ENCODE results near the gene IFT57. TPM values are rescaled to one million over a fixed set of nuclear protein-coding genes. Genes with fewer than 3 reads are reported as not detected.

IFT57 gene
- total RNA-seq, 1 experiment from 2014 or later, result 17.6 TPM

GRCh38 chr3:108133048-108133369, 89.2 kb downstream of the IFT57 start:
- Mint-ChIP-seq H3K9me3 (ENCODE audit: unreplicated experiment) (no peaks in the 10 kb centered on the region), H3K36me3 (ENCODE audit: insufficient read depth, unreplicated experiment) (no peaks in the 10 kb centered on the region), H3K4me1 (ENCODE audit: low read depth, unreplicated experiment) (no peaks in the 10 kb centered on the region), H3K27me3 (ENCODE audit: insufficient read depth, unreplicated experiment) (peaks cover 4% of the 10 kb centered on the region), H3K4me3 (ENCODE audit: unreplicated experiment) (no peak overlapping the region), H3K27ac (ENCODE audit: unreplicated experiment) (no peak overlapping the region)
- Histone ChIP-seq H3K9me3 (no peaks in the 10 kb centered on the region), H3K27me3 (replicated peaks; ENCODE audit: control insufficient read depth, insufficient read depth, low read length) (no peaks in the 10 kb centered on the region), H3K4me1 (0 out of 2 replicates have a peak, but pooled peaks cover 3% of the 10 kb centered on the region), H3K4me3 (ENCODE audit: low read depth, low read length) (no peak overlapping the region), H3K36me3 (ENCODE audit: control insufficient read depth, insufficient read depth, low read length) (no peaks in the 10 kb centered on the region)
- no peak for DNase-seq
- CTCF ChIA-PET, result no interaction called here
- no TSS peak for BruUV-seq (replicated peaks)
- POLR2A ChIA-PET, result no interaction called here
- TF ChIP-seq CTCF (IDR thresholded peaks at IDR 0.05; ENCODE audit: insufficient read depth in 1 of 2, low read depth in 1 of 2, low read length in 1 of 2, severe bottlenecking in 1 of 2, unreplicated experiment in 1 of 2), result no peak
- intact Hi-C loops (cut with micrococcal nuclease; ENCODE audit: unreplicated experiment), result no loop called here

GRCh38 chr3:108131475-108132134, 90.6 kb downstream of the IFT57 start:
- Histone ChIP-seq H3K36me3 (ENCODE audit: control insufficient read depth, insufficient read depth, low read length) (no peaks in the 10 kb centered on the region), H3K9me3 (no peaks in the 10 kb centered on the region), H3K4me3 (ENCODE audit: low read depth, low read length) (no peak overlapping the region), H3K4me1 (no peaks in the 10 kb centered on the region), H3K27me3 (replicated peaks; ENCODE audit: control insufficient read depth, insufficient read depth, low read length) (no peaks in the 10 kb centered on the region)
- BruUV-seq (replicated peaks), result no TSS peak
- Mint-ChIP-seq H3K9me3 (ENCODE audit: unreplicated experiment) (no peaks in the 10 kb centered on the region), H3K36me3 (ENCODE audit: insufficient read depth, unreplicated experiment) (no peaks in the 10 kb centered on the region), H3K27ac (ENCODE audit: unreplicated experiment) (no peak overlapping the region), H3K27me3 (ENCODE audit: insufficient read depth, unreplicated experiment) (peaks cover 4% of the 10 kb centered on the region), H3K4me3 (ENCODE audit: unreplicated experiment) (no peak overlapping the region), H3K4me1 (ENCODE audit: low read depth, unreplicated experiment) (no peaks in the 10 kb centered on the region)
- DNase-seq, result no peak
- intact Hi-C loops (cut with micrococcal nuclease; ENCODE audit: unreplicated experiment), result no loop called here
- POLR2A ChIA-PET, result no interaction called here
- CTCF ChIA-PET, result no interaction called here
- TF ChIP-seq CTCF (IDR thresholded peaks at IDR 0.05; ENCODE audit: insufficient read depth in 1 of 2, low read depth in 1 of 2, low read length in 1 of 2, severe bottlenecking in 1 of 2, unreplicated experiment in 1 of 2), result no peak

GRCh38 chr3:108130701-108131474, 91.3 kb downstream of the IFT57 start:
- H3K27ac Mint-ChIP-seq (ENCODE audit: unreplicated experiment), result no peak overlapping the region
- CTCF ChIA-PET, result no interaction called here
- no peak for DNase-seq
- no peaks in the 10 kb centered on the region for H3K9me3 Mint-ChIP-seq (ENCODE audit: unreplicated experiment)
- no peak overlapping the region for H3K4me3 Mint-ChIP-seq (ENCODE audit: unreplicated experiment)
- Histone ChIP-seq H3K27me3 (replicated peaks; ENCODE audit: control insufficient read depth, insufficient read depth, low read length) (no peaks in the 10 kb centered on the region), H3K36me3 (ENCODE audit: control insufficient read depth, insufficient read depth, low read length) (no peaks in the 10 kb centered on the region), H3K9me3 (no peaks in the 10 kb centered on the region), H3K4me1 (no peaks in the 10 kb centered on the region), H3K4me3 (ENCODE audit: low read depth, low read length) (no peak overlapping the region)
- H3K4me1 Mint-ChIP-seq (ENCODE audit: low read depth, unreplicated experiment), result no peaks in the 10 kb centered on the region
- no peak for TF ChIP-seq CTCF (IDR thresholded peaks at IDR 0.05; ENCODE audit: insufficient read depth in 1 of 2, low read depth in 1 of 2, low read length in 1 of 2, severe bottlenecking in 1 of 2, unreplicated experiment in 1 of 2)
- no TSS peak for BruUV-seq (replicated peaks)
- intact Hi-C loops (cut with micrococcal nuclease; ENCODE audit: unreplicated experiment), result no loop called here
- POLR2A ChIA-PET, result no interaction called here
- H3K27me3 Mint-ChIP-seq (ENCODE audit: insufficient read depth, unreplicated experiment), result peaks cover 4% of the 10 kb centered on the region
- H3K36me3 Mint-ChIP-seq (ENCODE audit: insufficient read depth, unreplicated experiment), result no peaks in the 10 kb centered on the region
